ENCODE results near the gene HBS1L. TPM values are rescaled to one million over a fixed set of nuclear protein-coding genes. Genes with fewer than 3 reads are reported as not detected.

Gene HBS1L
- total RNA-seq, 1 donor from 2014 or later: 41.7 TPM

- Histone ChIP-seq H3K27ac (no peak overlapping the region), H3K9me3 (no peaks in the 10 kb centered on the region), H3K27me3 (no peaks in the 10 kb centered on the region), H3K4me3 (no peak overlapping the region), H3K36me3 (no peaks in the 10 kb centered on the region), H3K4me1 (no peaks in the 10 kb centered on the region)
- TF ChIP-seq POLR2A (IDR thresholded peaks at IDR 0.05): no peak
- TF ChIP-seq POLR2AphosphoS5 (IDR thresholded peaks at IDR 0.05; ENCODE audit: insufficient read depth in 1 of 2, low read depth in 1 of 2): no peak
- TF ChIP-seq CTCF (IDR thresholded peaks at IDR 0.05): no peak
- no peak for DNase-seq (ENCODE audit: extremely low spot score in 2 of 2)
- intact Hi-C loops (cut with DNase I): no loop called here
These were observed 41.1 kb upstream of the HBS1L start for GRCh38 chr6:135095716-135096115.

- Histone ChIP-seq H3K4me3 (no peak overlapping the region), H3K4me1 (no peaks in the 10 kb centered on the region), H3K36me3 (no peaks in the 10 kb centered on the region), H3K9me3 (no peaks in the 10 kb centered on the region), H3K27me3 (no peaks in the 10 kb centered on the region), H3K27ac (no peak overlapping the region)
- TF ChIP-seq POLR2A (IDR thresholded peaks at IDR 0.05) (no peak), CTCF (IDR thresholded peaks at IDR 0.05) (no peak), POLR2AphosphoS5 (IDR thresholded peaks at IDR 0.05; ENCODE audit: insufficient read depth in 1 of 2, low read depth in 1 of 2) (no peak)
- no peak for DNase-seq (ENCODE audit: extremely low spot score in 2 of 2)
- intact Hi-C loops (cut with DNase I): no loop called here
These were observed 39.8 kb upstream of the HBS1L start for GRCh38 chr6:135094403-135094821.

- H3K36me3 ChIP-seq: no peaks in the 10 kb centered on the region
- H3K27me3 ChIP-seq: no peaks in the 10 kb centered on the region
- H3K4me1 ChIP-seq: no peaks in the 10 kb centered on the region
- intact Hi-C loops (cut with DNase I): no loop called here
- no peak overlapping the region for H3K4me3 ChIP-seq
- no peak overlapping the region for H3K27ac ChIP-seq
- no peak for TF ChIP-seq POLR2AphosphoS5 (IDR thresholded peaks at IDR 0.05; ENCODE audit: insufficient read depth in 1 of 2, low read depth in 1 of 2)
- no peak for TF ChIP-seq CTCF (IDR thresholded peaks at IDR 0.05)
- no peak for TF ChIP-seq POLR2A (IDR thresholded peaks at IDR 0.05)
- H3K9me3 ChIP-seq: no peaks in the 10 kb centered on the region
- no peak for DNase-seq (ENCODE audit: extremely low spot score in 2 of 2)
These were observed 39.0 kb upstream of the HBS1L start for GRCh38 chr6:135093578-135093977.

GRCh38 chr6:135092724-135093123 is 38.1 kb upstream of the HBS1L start:
- Histone ChIP-seq H3K4me3 (no peak overlapping the region), H3K27ac (no peak overlapping the region), H3K4me1 (no peaks in the 10 kb centered on the region), H3K36me3 (no peaks in the 10 kb centered on the region), H3K27me3 (no peaks in the 10 kb centered on the region), H3K9me3 (no peaks in the 10 kb centered on the region)
- intact Hi-C loops (cut with DNase I): no loop called here
- no peak for DNase-seq (ENCODE audit: extremely low spot score in 2 of 2)
- TF ChIP-seq POLR2AphosphoS5 (IDR thresholded peaks at IDR 0.05; ENCODE audit: insufficient read depth in 1 of 2, low read depth in 1 of 2) (no peak), POLR2A (IDR thresholded peaks at IDR 0.05) (no peak), CTCF (IDR thresholded peaks at IDR 0.05) (no peak)

- TF ChIP-seq POLR2A (IDR thresholded peaks at IDR 0.05) (no peak), CTCF (IDR thresholded peaks at IDR 0.05) (no peak), POLR2AphosphoS5 (IDR thresholded peaks at IDR 0.05; ENCODE audit: insufficient read depth in 1 of 2, low read depth in 1 of 2) (no peak)
- H3K27me3 ChIP-seq: no peaks in the 10 kb centered on the region
- H3K4me3 ChIP-seq: no peak overlapping the region
- no peaks in the 10 kb centered on the region for H3K36me3 ChIP-seq
- no peak for DNase-seq (ENCODE audit: extremely low spot score in 2 of 2)
- no peaks in the 10 kb centered on the region for H3K4me1 ChIP-seq
- no peaks in the 10 kb centered on the region for H3K9me3 ChIP-seq
- H3K27ac ChIP-seq: no peak overlapping the region
- intact Hi-C loops (cut with DNase I): no loop called here
These were observed 36.2 kb upstream of the HBS1L start for GRCh38 chr6:135090819-135091218.
